ENCODE measurements around the gene SRGAP3. TPM values are rescaled to one million over a fixed set of nuclear protein-coding genes. Genes with fewer than 3 reads are reported as not detected.

Gene SRGAP3
- total and polyA plus RNA-seq, 10 of the 15 experiments (the other 5 are each of a cell fraction or from before 2014, with no cell fraction given): 0.32 to 1.7 (median 0.99) TPM

DNA sequence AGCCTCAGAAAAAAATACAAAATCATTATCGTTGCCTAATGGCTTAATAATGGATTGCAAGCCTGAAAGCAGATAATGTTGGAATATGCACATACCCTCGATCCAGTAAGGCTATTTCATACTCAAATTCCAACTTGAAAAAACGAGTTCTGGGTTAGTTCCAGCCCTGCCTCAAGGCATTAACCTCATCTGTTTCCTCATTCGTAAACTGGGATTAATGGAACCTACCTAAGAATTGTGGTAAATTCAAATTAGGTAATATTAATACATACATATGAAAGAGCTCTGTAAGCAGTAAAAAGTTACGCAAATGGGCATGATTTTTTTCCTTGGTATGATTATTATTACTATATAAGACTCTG is 107.5 kb downstream of the SRGAP3 start:
- SMC1A ChIA-PET (ENCODE audit: uncharacterized antibody, unreplicated experiment): no interaction called here
- no peak overlapping the region for H2AFZ ChIP-seq (ENCODE audit: control insufficient read depth, low read depth, low read length)
- no peak overlapping the region for H3K4me3 ChIP-seq
- no peak overlapping the region for H3K4me2 ChIP-seq (ENCODE audit: control insufficient read depth, insufficient read depth)
- no peak for TF ChIP-seq CHD1 (IDR thresholded peaks at IDR 0.05; ENCODE audit: low read depth, low read length)
- no peak for TF ChIP-seq HCFC1 (IDR thresholded peaks at IDR 0.05; ENCODE audit: low read length)
- TF ChIP-seq, protein P1, sequence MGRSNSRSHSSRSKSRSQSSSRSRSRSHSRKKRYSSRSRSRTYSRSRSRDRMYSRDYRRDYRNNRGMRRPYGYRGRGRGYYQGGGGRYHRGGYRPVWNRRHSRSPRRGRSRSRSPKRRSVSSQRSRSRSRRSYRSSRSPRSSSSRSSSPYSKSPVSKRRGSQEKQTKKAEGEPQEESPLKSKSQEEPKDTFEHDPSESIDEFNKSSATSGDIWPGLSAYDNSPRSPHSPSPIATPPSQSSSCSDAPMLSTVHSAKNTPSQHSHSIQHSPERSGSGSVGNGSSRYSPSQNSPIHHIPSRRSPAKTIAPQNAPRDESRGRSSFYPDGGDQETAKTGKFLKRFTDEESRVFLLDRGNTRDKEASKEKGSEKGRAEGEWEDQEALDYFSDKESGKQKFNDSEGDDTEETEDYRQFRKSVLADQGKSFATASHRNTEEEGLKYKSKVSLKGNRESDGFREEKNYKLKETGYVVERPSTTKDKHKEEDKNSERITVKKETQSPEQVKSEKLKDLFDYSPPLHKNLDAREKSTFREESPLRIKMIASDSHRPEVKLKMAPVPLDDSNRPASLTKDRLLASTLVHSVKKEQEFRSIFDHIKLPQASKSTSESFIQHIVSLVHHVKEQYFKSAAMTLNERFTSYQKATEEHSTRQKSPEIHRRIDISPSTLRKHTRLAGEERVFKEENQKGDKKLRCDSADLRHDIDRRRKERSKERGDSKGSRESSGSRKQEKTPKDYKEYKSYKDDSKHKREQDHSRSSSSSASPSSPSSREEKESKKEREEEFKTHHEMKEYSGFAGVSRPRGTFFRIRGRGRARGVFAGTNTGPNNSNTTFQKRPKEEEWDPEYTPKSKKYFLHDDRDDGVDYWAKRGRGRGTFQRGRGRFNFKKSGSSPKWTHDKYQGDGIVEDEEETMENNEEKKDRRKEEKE (IDR thresholded peaks at IDR 0.05): no peak
- TF ChIP-seq SUZ12 (IDR thresholded peaks at IDR 0.05; ENCODE audit: unreplicated experiment): no peak
- no peak for TF ChIP-seq CEBPB (IDR thresholded peaks at IDR 0.05; ENCODE audit: borderline replicate concordance in 1 of 2, low read depth in 2 of 2, low read length in 2 of 2)
- no peak for TF ChIP-seq TARDBP (IDR thresholded peaks at IDR 0.05; ENCODE audit: borderline replicate concordance)
- TF ChIP-seq RUNX3 (IDR thresholded peaks at IDR 0.05; ENCODE audit: low read length): no peak
- no peak for TF ChIP-seq POLR2A (IDR thresholded peaks at IDR 0.05; ENCODE audit: low read depth, low read length)
- no peak overlapping the region for H3K27ac ChIP-seq (ENCODE audit: control insufficient read depth, insufficient read depth)
- intact Hi-C loops (cut with micrococcal nuclease; ENCODE audit: unreplicated experiment) (no loop called here), in situ Hi-C loops (cut with MboI) (no loop called here)
- DNase-seq (ENCODE audit: low read depth, low spot score) (no peak), ATAC-seq (no peak), FAIRE-seq (no peak)
- no peaks in the 10 kb centered on the region for H3K36me3 ChIP-seq (ENCODE audit: control insufficient read depth in 2 of 2, insufficient read depth in 2 of 2, low read length in 1 of 2)
- 12% methylated on average over 5 of the region's 5 CpGs for WGBS (ENCODE audit: insufficient coverage, insufficient replicate concordance, low lambda C conversion rate, missing lambda C conversion rate)
- no peaks in the 10 kb centered on the region for H3K79me2 ChIP-seq (ENCODE audit: control insufficient read depth, insufficient read depth, low read length)
- no peak overlapping the region for H3K9ac ChIP-seq (ENCODE audit: control insufficient read depth, insufficient read depth, low read length)
- POLR2A ChIA-PET: no interaction called here
- BruUV-seq (replicated peaks): no TSS peak
- peaks cover 4% of the 10 kb centered on the region; the same call in 1 of the 2 replicates for H3K4me1 ChIP-seq (ENCODE audit: control insufficient read depth, insufficient read depth, low read length)
- CTCF ChIA-PET: no interaction called here
- no peaks in the 10 kb centered on the region; the same call in 1 of the 3 replicates for H3K9me3 ChIP-seq (replicated peaks; ENCODE audit: control insufficient read depth, insufficient read depth, low read length)
- RAD21 ChIA-PET (ENCODE audit: unreplicated experiment): no interaction called here
- no peaks in the 10 kb centered on the region for H4K20me1 ChIP-seq (ENCODE audit: control insufficient read depth, insufficient read depth)
- peaks cover 0 to 3% of the 10 kb centered on the region in 2 experiments; a peak in 1 of 4 replicates for H3K27me3 ChIP-seq (replicated peaks in 1 of 2; ENCODE audit: control insufficient read depth in 2 of 2, insufficient read depth in 2 of 2, low read length in 1 of 2)
